ENCODE results near the gene CCDC141. TPM values are rescaled to one million over a fixed set of nuclear protein-coding genes. Genes with fewer than 3 reads are reported as not detected.

CCDC141 gene
- total RNA-seq, 1 experiment from 2014 or later, result 0.30 TPM

GRCh38 chr2:178860551-178860950 lies 189.4 kb downstream of the CCDC141 start:
- Histone ChIP-seq H2AFZ (ENCODE audit: low read depth, low read length, poor library complexity, severe bottlenecking) (no peak overlapping the region), H3K9me3 (ENCODE audit: control insufficient read depth in 1 of 2, insufficient read depth in 1 of 2, low read depth in 1 of 2, low read length in 2 of 2) (no peaks in the 10 kb centered on the region), H4K20me1 (ENCODE audit: insufficient read depth) (no peaks in the 10 kb centered on the region), H3K36me3 (ENCODE audit: control insufficient read depth in 1 of 2, insufficient read depth in 2 of 2, low read length in 2 of 2) (no peaks in the 10 kb centered on the region), H3K4me3 (replicated peaks in 1 of 2; ENCODE audit: low read depth in 1 of 2, low read length in 2 of 2) (no peak overlapping the region), H3K9me2 (ENCODE audit: insufficient read depth) (no peaks in the 10 kb centered on the region), H3K27ac (ENCODE audit: low read depth, low read length) (no peak overlapping the region), H3K9ac (ENCODE audit: low read length) (no peak overlapping the region), H3K4me2 (ENCODE audit: low read length) (no peak overlapping the region), H3K79me2 (ENCODE audit: insufficient read depth, low read length) (no peaks in the 10 kb centered on the region), H3K27me3 (ENCODE audit: insufficient read depth, low read length) (no peaks in the 10 kb centered on the region), H3K4me1 (ENCODE audit: control insufficient read depth in 1 of 2, insufficient read depth in 2 of 2, low read length in 2 of 2) (peaks cover 0 to 14% of the 10 kb centered on the region in 2 experiments; a peak in 1 of 4 replicates)
- BruUV-seq (replicated peaks), result no TSS peak
- DNase-seq (ENCODE audit: low read depth, low spot score) (no peak), ATAC-seq (no peak)
- ChIA-PET RAD21 (ENCODE audit: low non-redundant PET in 1 of 2, low total read pairs in 2 of 2, uncharacterized antibody in 2 of 2, unreplicated experiment in 2 of 2) (no interaction called here), POLR2A (no interaction called here), CTCF (no interaction called here)
- no peak for TF ChIP-seq CTCF (IDR thresholded peaks at IDR 0.05 in 2 of 3, conservative IDR thresholded peaks at IDR 0.05 in 1 of 3; ENCODE audit: borderline replicate concordance in 1 of 3, insufficient read depth in 1 of 3, low read depth in 2 of 3, low read length in 2 of 3)
- TF ChIP-seq JUND (IDR thresholded peaks at IDR 0.05), result no peak
- no peak for TF ChIP-seq ELF1 (IDR thresholded peaks at IDR 0.05; ENCODE audit: borderline replicate concordance, low read depth)
- no peak for TF ChIP-seq EZH2 (IDR thresholded peaks at IDR 0.05)
- intact Hi-C loops (cut with micrococcal nuclease), result no loop called here

GRCh38 chr2:178859730-178860129 lies 190.2 kb downstream of the CCDC141 start:
- Histone ChIP-seq H3K79me2 (ENCODE audit: insufficient read depth, low read length) (no peaks in the 10 kb centered on the region), H4K20me1 (ENCODE audit: insufficient read depth) (no peaks in the 10 kb centered on the region), H3K27ac (ENCODE audit: low read depth, low read length) (no peak overlapping the region), H3K4me1 (ENCODE audit: control insufficient read depth in 1 of 2, insufficient read depth in 2 of 2, low read length in 2 of 2) (peaks cover 0 to 6% of the 10 kb centered on the region in 2 experiments; a peak in 1 of 4 replicates), H2AFZ (ENCODE audit: low read depth, low read length, poor library complexity, severe bottlenecking) (no peak overlapping the region), H3K4me3 (replicated peaks in 1 of 2; ENCODE audit: low read depth in 1 of 2, low read length in 2 of 2) (no peak overlapping the region), H3K9me2 (ENCODE audit: insufficient read depth) (no peaks in the 10 kb centered on the region), H3K4me2 (ENCODE audit: low read length) (no peak overlapping the region), H3K27me3 (ENCODE audit: insufficient read depth, low read length) (no peaks in the 10 kb centered on the region), H3K9me3 (ENCODE audit: control insufficient read depth in 1 of 2, insufficient read depth in 1 of 2, low read depth in 1 of 2, low read length in 2 of 2) (no peaks in the 10 kb centered on the region), H3K36me3 (ENCODE audit: control insufficient read depth in 1 of 2, insufficient read depth in 2 of 2, low read length in 2 of 2) (no peaks in the 10 kb centered on the region), H3K9ac (ENCODE audit: low read length) (no peak overlapping the region)
- RAD21 ChIA-PET (ENCODE audit: low non-redundant PET in 1 of 2, low total read pairs in 2 of 2, uncharacterized antibody in 2 of 2, unreplicated experiment in 2 of 2), result interaction anchor here in 1 of 2 experiments (0.8 kb wide), 1 partner anchor 161 kb away, joined by 3 read pairs; no protein-coding TSS in a partner anchor
- DNase-seq (ENCODE audit: low read depth, low spot score) (no peak), ATAC-seq (no peak)
- BruUV-seq (replicated peaks), result no TSS peak
- POLR2A ChIA-PET, result no interaction called here
- intact Hi-C loops (cut with micrococcal nuclease), result no loop called here
- CTCF ChIA-PET, result no interaction called here
- no peak for TF ChIP-seq FOSL1 (IDR thresholded peaks at IDR 0.05; ENCODE audit: low read depth)
- no peak for TF ChIP-seq ZNF274 (IDR thresholded peaks at IDR 0.05; ENCODE audit: low read depth, low read length)
- no peak for TF ChIP-seq TCF7L2 (IDR thresholded peaks at IDR 0.05; ENCODE audit: borderline replicate concordance, extremely low read depth, insufficient read depth, insufficient read length)
- no peak for TF ChIP-seq CEBPB (IDR thresholded peaks at IDR 0.05; ENCODE audit: low read depth)
- no peak for TF ChIP-seq EZH2phosphoT487 (IDR thresholded peaks at IDR 0.05; ENCODE audit: borderline replicate concordance)
- no peak for TF ChIP-seq SRF (IDR thresholded peaks at IDR 0.05; ENCODE audit: low read depth)
- no peak for TF ChIP-seq RAD21 (IDR thresholded peaks at IDR 0.05; ENCODE audit: low read depth)
- no peak for TF ChIP-seq REST (IDR thresholded peaks at IDR 0.05; ENCODE audit: low read depth)
- TF ChIP-seq ELF1 (IDR thresholded peaks at IDR 0.05; ENCODE audit: borderline replicate concordance, low read depth), result no peak
- no peak for TF ChIP-seq EGR1 (IDR thresholded peaks at IDR 0.05; ENCODE audit: low read depth)
- no peak for TF ChIP-seq ATF3 (IDR thresholded peaks at IDR 0.05)
- no peak for TF ChIP-seq SIN3A (IDR thresholded peaks at IDR 0.05; ENCODE audit: low read depth)
- TF ChIP-seq POLR2AphosphoS5 (IDR thresholded peaks at IDR 0.05; ENCODE audit: low read depth, low read length), result no peak
- TF ChIP-seq YY1 (IDR thresholded peaks at IDR 0.05; ENCODE audit: extremely low read depth, insufficient replicate concordance, low read depth, low read length), result no peak

Measured in HCT116 (cell line).